Measurements from ENCODE around the gene ELL.
A peak's percentile ranks its signal among the peaks of the same experiment; 100 is the strongest.
"Not testable (repeated sequence)": the region's sequence is repeated elsewhere in the genome, so short reads cannot be mapped to it uniquely, and the experiment has no call there.

ELL gene

GRCh38 chr19:18526316-18526715, 4.4 kb upstream of the ELL start:
- Histone ChIP-seq H3K9ac (ENCODE audit: low read depth, low read length) (no peak overlapping the region), H3K36me3 (ENCODE audit: control insufficient read depth, insufficient read depth, low read length) (peaks cover 2% of the 10 kb centered on the region)

GRCh38 chr19:18523841-18524240, 2.0 kb upstream of the ELL start:
- Histone ChIP-seq H3K36me3 (ENCODE audit: control insufficient read depth, insufficient read depth, low read length) (no peaks in the 10 kb centered on the region), H3K27me3 (ENCODE audit: control insufficient read depth, insufficient read depth, low read length) (no peaks in the 10 kb centered on the region), H3K4me3 (ENCODE audit: low read depth, low read length) (no peak overlapping the region), H3K9me3 (ENCODE audit: control insufficient read depth, insufficient read depth, low read length) (no peaks in the 10 kb centered on the region), H3K4me1 (ENCODE audit: control insufficient read depth, insufficient read depth, low read length) (peaks cover 5% of the 10 kb centered on the region), H3K9ac (ENCODE audit: low read depth, low read length) (no peak overlapping the region)

More at GRCh38 chr19:18526316-18526715, 4.4 kb upstream of the ELL start:
- no peaks in the 10 kb centered on the region for H3K9me3 ChIP-seq (ENCODE audit: control insufficient read depth, insufficient read depth, low read length)
- H3K27me3 ChIP-seq (ENCODE audit: control insufficient read depth, insufficient read depth, low read length): no peaks in the 10 kb centered on the region
- no peak overlapping the region for H3K4me3 ChIP-seq (ENCODE audit: low read depth, low read length)
- no peaks in the 10 kb centered on the region for H3K4me1 ChIP-seq (ENCODE audit: control insufficient read depth, insufficient read depth, low read length)

- H3K27me3 ChIP-seq (ENCODE audit: control insufficient read depth, insufficient read depth, low read length); H3K36me3 ChIP-seq (ENCODE audit: control insufficient read depth, insufficient read depth, low read length); H3K9ac ChIP-seq (ENCODE audit: low read depth, low read length); H3K4me1 ChIP-seq (ENCODE audit: control insufficient read depth, insufficient read depth, low read length); H3K9me3 ChIP-seq (ENCODE audit: control insufficient read depth, insufficient read depth, low read length): not testable (repeated sequence)
- peak overlapping the region; percentile 35 for H3K4me3 ChIP-seq (ENCODE audit: low read depth, low read length)
Measured at GRCh38 chr19:18522862-18523440, 1.1 kb upstream of the ELL start.

DNA sequence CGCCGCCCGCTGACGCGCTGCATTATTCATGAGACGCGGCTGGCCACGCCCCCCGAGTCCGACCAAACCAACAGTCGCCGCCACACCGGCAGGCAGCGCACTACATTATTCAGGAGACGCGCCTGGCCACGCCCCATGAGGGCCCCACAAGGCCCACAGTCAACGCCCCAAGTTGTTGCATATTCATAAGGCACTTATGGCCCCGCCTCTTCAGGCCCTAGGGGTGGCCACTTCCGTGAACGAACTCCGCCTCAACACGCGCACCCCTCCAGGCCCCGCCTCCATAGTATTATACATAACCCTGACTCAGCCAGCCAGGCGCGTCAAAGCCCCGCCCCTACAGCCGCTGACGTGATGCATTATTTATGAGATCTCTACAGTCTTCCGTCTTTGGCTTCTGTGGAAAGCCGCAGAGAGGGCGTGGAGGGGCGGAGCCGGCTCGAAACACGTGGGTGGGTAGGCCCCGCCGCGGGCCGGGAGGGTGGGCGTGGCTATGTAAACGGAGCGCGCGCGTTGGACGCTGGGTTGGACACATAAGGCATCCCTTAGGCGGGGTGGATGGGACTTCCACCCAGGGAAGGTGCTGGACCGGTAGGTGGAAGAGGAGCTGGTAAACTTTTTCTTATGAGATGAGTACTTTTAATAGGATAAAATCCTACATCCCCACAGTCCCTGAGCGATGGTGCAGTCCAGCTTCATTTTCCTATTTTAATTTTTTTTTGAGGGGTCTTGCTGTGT, 423 bp upstream of the ELL start:
- Histone ChIP-seq H3K36me3 (ENCODE audit: control insufficient read depth, insufficient read depth, low read length) (no peaks in the 10 kb centered on the region), H3K4me3 (ENCODE audit: low read depth, low read length) (peak overlapping the region; percentile 35), H3K9me3 (ENCODE audit: control insufficient read depth, insufficient read depth, low read length) (no peaks in the 10 kb centered on the region), H3K4me1 (ENCODE audit: control insufficient read depth, insufficient read depth, low read length) (peaks cover 5% of the 10 kb centered on the region), H3K9ac (ENCODE audit: low read depth, low read length) (no peak overlapping the region), H3K27me3 (ENCODE audit: control insufficient read depth, insufficient read depth, low read length) (no peaks in the 10 kb centered on the region)

- H3K4me1 ChIP-seq (ENCODE audit: control insufficient read depth, insufficient read depth, low read length): peaks cover 5% of the 10 kb centered on the region
- H3K9ac ChIP-seq (ENCODE audit: low read depth, low read length): peak overlapping the region; percentile 90
- H3K4me3 ChIP-seq (ENCODE audit: low read depth, low read length): peak overlapping the region; percentile 89
- H3K27me3 ChIP-seq (ENCODE audit: control insufficient read depth, insufficient read depth, low read length): no peaks in the 10 kb centered on the region
- no peaks in the 10 kb centered on the region for H3K9me3 ChIP-seq (ENCODE audit: control insufficient read depth, insufficient read depth, low read length)
- no peaks in the 10 kb centered on the region for H3K36me3 ChIP-seq (ENCODE audit: control insufficient read depth, insufficient read depth, low read length)
Measured at GRCh38 chr19:18520848-18521691, 800 bp downstream of the ELL start.

- Histone ChIP-seq H3K9ac (ENCODE audit: low read depth, low read length) (peak overlapping the region; percentile 19), H3K4me3 (ENCODE audit: low read depth, low read length) (peak overlapping the region; percentile 89)
Measured at GRCh38 chr19:18519962-18520847, 1.7 kb downstream of the ELL start.

DNA sequence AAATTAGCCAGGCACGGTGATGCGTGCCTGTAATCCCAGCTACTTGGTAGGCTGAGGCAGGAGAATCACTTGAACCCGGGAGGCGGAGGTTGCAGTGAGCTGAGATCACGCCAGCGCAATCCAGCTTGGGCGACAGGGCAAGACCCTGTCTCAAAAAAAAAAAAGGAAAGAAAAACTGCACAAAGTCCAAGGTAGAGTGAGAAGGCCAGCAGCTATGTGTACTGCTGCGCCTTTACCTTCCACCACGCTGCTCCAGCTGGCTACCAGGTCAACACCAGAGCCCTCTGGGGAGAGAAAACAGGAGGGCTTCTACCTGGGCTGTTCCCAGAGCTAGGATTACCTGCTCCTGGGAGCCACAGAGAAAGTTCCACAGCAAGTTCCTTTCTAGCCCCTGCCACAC, 3.2 kb downstream of the ELL start:
- H3K9ac ChIP-seq (ENCODE audit: low read depth, low read length): no peak overlapping the region
- peaks cover 5% of the 10 kb centered on the region for H3K4me1 ChIP-seq (ENCODE audit: control insufficient read depth, insufficient read depth, low read length)
- no peaks in the 10 kb centered on the region for H3K36me3 ChIP-seq (ENCODE audit: control insufficient read depth, insufficient read depth, low read length)
- H3K4me3 ChIP-seq (ENCODE audit: low read depth, low read length): no peak overlapping the region
- no peaks in the 10 kb centered on the region for H3K27me3 ChIP-seq (ENCODE audit: control insufficient read depth, insufficient read depth, low read length)
- no peaks in the 10 kb centered on the region for H3K9me3 ChIP-seq (ENCODE audit: control insufficient read depth, insufficient read depth, low read length)

More at GRCh38 chr19:18519962-18520847, 1.7 kb downstream of the ELL start:
- no peaks in the 10 kb centered on the region for H3K9me3 ChIP-seq (ENCODE audit: control insufficient read depth, insufficient read depth, low read length)
- H3K27me3 ChIP-seq (ENCODE audit: control insufficient read depth, insufficient read depth, low read length): no peaks in the 10 kb centered on the region
- no peaks in the 10 kb centered on the region for H3K36me3 ChIP-seq (ENCODE audit: control insufficient read depth, insufficient read depth, low read length)
- H3K4me1 ChIP-seq (ENCODE audit: control insufficient read depth, insufficient read depth, low read length): peaks cover 5% of the 10 kb centered on the region

DNA sequence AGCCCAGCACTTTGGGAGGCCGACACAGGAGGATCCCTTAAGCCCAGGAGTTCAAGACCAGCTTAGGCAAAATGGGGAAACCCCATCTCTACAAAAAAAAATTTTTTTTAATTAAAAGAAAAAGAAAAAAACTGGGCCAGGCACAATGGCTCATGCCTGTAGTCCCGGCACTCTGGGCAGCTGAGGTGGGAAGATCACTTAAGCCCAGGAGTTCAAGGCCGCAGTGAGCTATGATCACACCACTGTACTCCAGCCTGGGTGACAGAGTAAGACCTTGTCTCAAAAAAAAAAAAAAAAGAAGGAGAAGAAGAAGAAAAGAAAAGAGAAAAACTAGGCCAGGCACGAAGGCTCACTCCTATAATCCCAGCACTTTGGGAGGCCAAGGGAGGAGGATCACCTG, 4.3 kb downstream of the ELL start:
- Histone ChIP-seq H3K9ac (ENCODE audit: low read depth, low read length) (no peak overlapping the region), H3K9me3 (ENCODE audit: control insufficient read depth, insufficient read depth, low read length) (no peaks in the 10 kb centered on the region), H3K36me3 (ENCODE audit: control insufficient read depth, insufficient read depth, low read length) (no peaks in the 10 kb centered on the region), H3K4me1 (ENCODE audit: control insufficient read depth, insufficient read depth, low read length) (peaks cover 5% of the 10 kb centered on the region), H3K4me3 (ENCODE audit: low read depth, low read length) (no peak overlapping the region), H3K27me3 (ENCODE audit: control insufficient read depth, insufficient read depth, low read length) (no peaks in the 10 kb centered on the region)

GRCh38 chr19:18515959-18516358, 5.9 kb downstream of the ELL start:
- H3K4me1 ChIP-seq (ENCODE audit: control insufficient read depth, insufficient read depth, low read length): peaks cover 5% of the 10 kb centered on the region
- H3K9ac ChIP-seq (ENCODE audit: low read depth, low read length): no peak overlapping the region
- H3K27me3 ChIP-seq (ENCODE audit: control insufficient read depth, insufficient read depth, low read length): no peaks in the 10 kb centered on the region
- no peaks in the 10 kb centered on the region for H3K36me3 ChIP-seq (ENCODE audit: control insufficient read depth, insufficient read depth, low read length)
- no peak overlapping the region for H3K4me3 ChIP-seq (ENCODE audit: low read depth, low read length)
- no peaks in the 10 kb centered on the region for H3K9me3 ChIP-seq (ENCODE audit: control insufficient read depth, insufficient read depth, low read length)

DNA sequence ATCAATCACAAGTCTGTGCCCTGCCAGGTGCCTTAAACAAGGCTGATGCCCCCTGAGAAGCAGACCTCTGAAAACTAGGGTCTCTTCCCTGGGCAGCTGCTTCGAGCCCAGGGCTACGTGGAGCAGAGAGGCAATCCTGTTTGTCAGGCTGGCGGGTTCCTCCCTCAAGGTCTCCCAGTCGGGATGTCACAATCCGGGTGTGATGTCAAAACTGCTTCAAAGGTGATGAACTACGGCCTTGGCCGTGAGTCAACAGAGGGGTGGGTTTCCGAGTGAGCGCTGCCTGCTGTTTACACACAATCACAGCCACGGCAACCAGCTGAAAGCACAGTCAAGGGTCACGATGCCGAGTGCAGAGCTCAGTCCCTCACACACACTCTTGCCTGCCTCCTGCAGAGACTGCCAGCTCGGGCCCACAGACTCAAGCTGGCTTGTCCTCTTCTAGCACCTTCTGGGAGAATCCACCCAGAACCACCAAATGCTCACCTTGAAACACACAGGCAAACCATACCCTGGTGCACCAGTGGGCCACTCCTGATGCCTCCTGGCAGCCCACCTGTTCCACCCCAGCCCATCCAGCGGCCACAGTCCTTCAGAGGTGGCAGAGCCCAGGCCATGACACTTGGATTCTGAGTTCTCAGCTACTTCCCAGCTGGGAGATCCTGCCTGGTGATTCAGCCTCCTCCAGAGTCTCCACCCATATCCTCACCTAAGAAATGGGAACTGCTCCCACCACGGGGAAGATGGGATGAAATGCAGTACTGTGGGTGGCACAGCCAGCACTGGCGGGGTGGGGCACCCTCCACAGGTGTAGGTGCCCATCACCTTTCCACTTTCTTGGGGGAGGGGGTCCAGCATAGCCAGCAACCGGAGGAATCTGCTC, 6.8 kb downstream of the ELL start:
- Histone ChIP-seq H3K27me3 (ENCODE audit: control insufficient read depth, insufficient read depth, low read length) (no peaks in the 10 kb centered on the region), H3K36me3 (ENCODE audit: control insufficient read depth, insufficient read depth, low read length) (no peaks in the 10 kb centered on the region), H3K9me3 (ENCODE audit: control insufficient read depth, insufficient read depth, low read length) (no peaks in the 10 kb centered on the region), H3K9ac (ENCODE audit: low read depth, low read length) (no peak overlapping the region), H3K4me1 (ENCODE audit: control insufficient read depth, insufficient read depth, low read length) (peaks cover 4% of the 10 kb centered on the region), H3K4me3 (ENCODE audit: low read depth, low read length) (no peak overlapping the region)
